NCI-H1092 treated with DMSO at 0.1 percent for 48 hours (cell line): ENCODE data around the gene CREB5.

Experiments used
- DNase-seq: peaks from one replicate; lab custom pipeline; 2025; lab: John Stamatoyannopoulos, UW

The CREB5 gene

GRCh38 chr7:28516390-28517172 is 104.3 kb downstream of the CREB5 start:
- DNase-seq = no peak

GRCh38 chr7:28517206-28517605 is 104.9 kb downstream of the CREB5 start:
- DNase-seq = no peak

- DNase-seq = no peak
Measured at GRCh38 chr7:28517606-28518005, 105.3 kb downstream of the CREB5 start.

- DNase-seq = no peak
Measured at GRCh38 chr7:28520074-28521015, 108.0 kb downstream of the CREB5 start.

- DNase-seq = no peak
Measured at GRCh38 chr7:28524978-28525377, 112.7 kb downstream of the CREB5 start.

- DNase-seq = no peak
Measured at GRCh38 chr7:28528899-28529298, 116.6 kb downstream of the CREB5 start.

GRCh38 chr7:28529755-28530154 is 117.4 kb downstream of the CREB5 start:
- no peak for DNase-seq

GRCh38 chr7:28530175-28530802 is 118.0 kb downstream of the CREB5 start:
- DNase-seq = no peak

GRCh38 chr7:28530803-28531175 is 118.5 kb downstream of the CREB5 start:
- no peak for DNase-seq

- DNase-seq = no peak
Measured at GRCh38 chr7:28531291-28531690, 119.0 kb downstream of the CREB5 start.

GRCh38 chr7:28532181-28532580 is 119.9 kb downstream of the CREB5 start:
- DNase-seq = no peak

GRCh38 chr7:28533267-28533666 is 120.9 kb downstream of the CREB5 start:
- no peak for DNase-seq

- no peak for DNase-seq
Measured at GRCh38 chr7:28533731-28534531, 121.6 kb downstream of the CREB5 start.

GRCh38 chr7:28536259-28536658 is 123.9 kb downstream of the CREB5 start:
- no peak for DNase-seq

- no peak for DNase-seq
Measured at GRCh38 chr7:28539289-28539981, 127.1 kb downstream of the CREB5 start.

- DNase-seq = no peak
Measured at GRCh38 chr7:28542410-28542809, 130.1 kb downstream of the CREB5 start.

- no peak for DNase-seq
Measured at GRCh38 chr7:28544453-28545117, 132.3 kb downstream of the CREB5 start.

- no peak for DNase-seq
Measured at GRCh38 chr7:28546067-28546466, 133.7 kb downstream of the CREB5 start.

- DNase-seq = no peak
Measured at GRCh38 chr7:28547115-28547514, 134.8 kb downstream of the CREB5 start.

GRCh38 chr7:28548416-28548815 is 136.1 kb downstream of the CREB5 start:
- DNase-seq = no peak

GRCh38 chr7:28549998-28550397 is 137.7 kb downstream of the CREB5 start:
- DNase-seq = no peak
